Esophagus squamous epithelium (tissue), 5 donors: ENCODE results near the gene ANKAR. TPM values are rescaled to one million over a fixed set of nuclear protein-coding genes. Genes with fewer than 3 reads are reported as not detected.

ENCODE experiments used
- DNase-seq: peaks from one replicate; lab custom pipeline; 2025; lab: John Stamatoyannopoulos, UW
- H3K27ac ChIP-seq, 4 donors: fragments of 200-600 bp; sonication (generic); one replicate each; pipeline ENCODE4 v1.5.1; 2016 to 2019; ENCODE audit warnings: mild to moderate bottlenecking in 1 of 4
- H3K27me3 ChIP-seq, 4 donors: fragments of 200-600 bp; sonication (generic); 1 replicate in 3 of 4; 2 replicates in 1 of 4; pipeline versions ENCODE4 v1.5.1 to v1.6.0; 2017 to 2021; ENCODE audit warnings: antibody characterized with exemption in 1 of 4
- H3K36me3 ChIP-seq, 3 donors: fragments of 200-600 bp; sonication (generic); one replicate each; pipeline ENCODE4 v1.5.1; 2016 to 2019
- H3K4me1 ChIP-seq, 3 donors: fragments of 200-600 bp; sonication (generic); one replicate each; pipeline ENCODE4 v1.5.1; 2017 to 2019
- H3K4me3 ChIP-seq, 4 donors: fragments of 200-600 bp; sonication (generic); 1 replicate in 3 of 4; 2 replicates in 1 of 4; pipeline ENCODE4 v1.5.1; 2016 to 2019; ENCODE audit warnings: mild to moderate bottlenecking in 2 of 4, moderate library complexity in 1 of 4
- H3K9me3 ChIP-seq, 3 donors: fragments of 200-600 bp; sonication (generic); one replicate each; pipeline ENCODE4 v1.5.1; 2016 to 2019
- CTCF ChIP-seq, 6 experiments: fragments of 450-650 bp in 4 of 6; fragments of 200-600 bp in 2 of 6; sonication (generic) in 2 of 6; IDR thresholded peaks; one replicate each; pipeline ENCODE4 v1.5.1; 2016 to 2019; ENCODE audit warnings: antibody characterized with exemption in 6 of 6, mild to moderate bottlenecking in 4 of 6, moderate library complexity in 4 of 6
- POLR2A ChIP-seq, 4 donors: fragments of 450-650 bp; IDR thresholded peaks; one replicate each; pipeline ENCODE4 v1.6.1; 2017; ENCODE audit warnings: antibody characterized with exemption in 4 of 4, mild to moderate bottlenecking in 4 of 4, moderate library complexity in 3 of 4
- WGBS, 2 donors: methylation state at CpG; one replicate each; pipeline ENCODE4 v1.1.5; 2018; 5-methylcytosine and 5-hydroxymethylcytosine counted together
- intact Hi-C: fragments of 100-400 bp; cut with DNase I; formaldehyde crosslinking; loops from one replicate; pipeline ENCODE4 v1.15.0; 2022
- total RNA-seq, 4 donors: library from RNA; depleted of rRNA; stranded (reverse); fragments of >200 nt; gene quantifications; one replicate each; pipeline ENCODE4 v1.1.0, GENCODE V29; 2016
- donor health status: DM: yes; HTN: yes; CAD: no.

The ANKAR gene
- total RNA-seq = 10 to 100 TPM in 1 of 4 donors, 1 to 10 TPM in 3; 1.4 to 10.7 (median 1.9) TPM

- H3K27ac ChIP-seq = peak within 1 kb of the TSS; percentile 88 to 98 (median 95)
- H3K27me3 ChIP-seq = no peaks in the 10 kb centered on the region
- WGBS, 2 donors = 1% methylated on average over 12 to 27 of the region's 62 CpGs
- peak; percentile 64 to 86 (median 81) for TF ChIP-seq CTCF (IDR thresholded peaks at IDR 0.05)
- peak in 2 of 4 donors; percentile 60 for TF ChIP-seq POLR2A (IDR thresholded peaks at IDR 0.05)
- peaks cover 4 to 30% (median 11%) of the 10 kb centered on the region in 3 donors for H3K4me1 ChIP-seq
- H3K4me3 ChIP-seq = peak within 1 kb of the TSS; percentile 56 to 85 (median 70)
- peak; percentile 35 for DNase-seq
- H3K9me3 ChIP-seq = no peaks in the 10 kb centered on the region
- H3K36me3 ChIP-seq = peaks cover 0 to 29% (median 0%) of the 10 kb centered on the region in 3 donors
- intact Hi-C loops = no loop called here
Measured at GRCh38 chr2:189674374-189675112, at the start of gene ANKAR. Gene ANKAR (plus strand): TSS chr2:189674670. CDS start chr2:189676491, 1,821 bp downstream.

GRCh38 chr2:189625636-189626035 lies 48.8 kb upstream of the ANKAR start:
- no peak overlapping the region for H3K27ac ChIP-seq
- no peaks in the 10 kb centered on the region for H3K27me3 ChIP-seq
- no peaks in the 10 kb centered on the region for H3K9me3 ChIP-seq
- DNase-seq = no peak
- TF ChIP-seq POLR2A (IDR thresholded peaks at IDR 0.05) (no peak), CTCF (IDR thresholded peaks at IDR 0.05) (no peak)
- H3K36me3 ChIP-seq = no peaks in the 10 kb centered on the region
- WGBS, 2 donors = 83 to 95% methylated on average over 2 of the region's 2 CpGs
- peaks cover 0 to 10% (median 4%) of the 10 kb centered on the region in 3 donors for H3K4me1 ChIP-seq
- intact Hi-C loops = no loop called here
- no peak overlapping the region for H3K4me3 ChIP-seq

- H3K27me3 ChIP-seq = no peaks in the 10 kb centered on the region
- TF ChIP-seq POLR2A (IDR thresholded peaks at IDR 0.05) (no peak), CTCF (IDR thresholded peaks at IDR 0.05) (no peak)
- 61 to 64% methylated on average over 1 of the region's 1 CpG for WGBS, 2 donors
- H3K4me3 ChIP-seq = no peak overlapping the region
- H3K4me1 ChIP-seq = peaks cover 0 to 10% (median 4%) of the 10 kb centered on the region in 3 donors
- H3K27ac ChIP-seq = no peak overlapping the region
- no peaks in the 10 kb centered on the region for H3K9me3 ChIP-seq
- intact Hi-C loops = no loop called here
- no peak for DNase-seq
- H3K36me3 ChIP-seq = no peaks in the 10 kb centered on the region
Measured at GRCh38 chr2:189627789-189628188, 46.7 kb upstream of the ANKAR start.

GRCh38 chr2:189628817-189629530 lies 45.5 kb upstream of the ANKAR start:
- WGBS, 2 donors = 51 to 58% methylated on average over 9 of the region's 9 CpGs
- Histone ChIP-seq H3K4me3 (no peak overlapping the region), H3K36me3 (no peaks in the 10 kb centered on the region), H3K4me1 (peaks cover 0 to 10% (median 4%) of the 10 kb centered on the region in 3 donors), H3K27ac (no peak overlapping the region), H3K9me3 (no peaks in the 10 kb centered on the region), H3K27me3 (no peaks in the 10 kb centered on the region)
- TF ChIP-seq CTCF (IDR thresholded peaks at IDR 0.05) (peak in 1 of 6 experiments; percentile 37), POLR2A (IDR thresholded peaks at IDR 0.05) (no peak)
- no peak for DNase-seq
- intact Hi-C loops = no loop called here
